Measurements from ENCODE around the gene DMBX1. TPM values are rescaled to one million over a fixed set of nuclear protein-coding genes. Genes with fewer than 3 reads are reported as not detected.

Gene DMBX1
- total and polyA plus RNA-seq, 10 donors, result not detected

- Histone ChIP-seq H3K36me3 (no peaks in the 10 kb centered on the region), H3K4me1 (peaks cover 0 to 19% (median 10%) of the 10 kb centered on the region in 6 donors), H3K4me3 (peak overlapping the region in 7 of 8 donors; percentile 22 to 70 (median 41)), H3K9me3 (no peaks in the 10 kb centered on the region), H3K27me3 (replicated peaks in 1 of 7) (peaks cover 0 to 92% (median 15%) of the 10 kb centered on the region in 7 donors), H3K27ac (peak overlapping the region in 4 of 8 donors; percentile 3 to 56 (median 50))
- DNase-seq, result peak; percentile 94
- intact Hi-C loops (cut with DNase I; ENCODE audit: low total_unique reads), result no loop called here
- TF ChIP-seq CTCF (IDR thresholded peaks at IDR 0.05 in 8 of 11, conservative IDR thresholded peaks at IDR 0.05 in 3 of 11) (peak in 10 of 11 experiments; percentile 12 to 79 (median 58)), POLR2AphosphoS5 (IDR thresholded peaks at IDR 0.05) (peak in 2 of 3 donors; percentile 7 to 30), POLR2A (IDR thresholded peaks at IDR 0.05) (no peak)
- 0 to 2% (median 1%) methylated on average over 26 to 31 of the region's 31 CpGs for WGBS, 5 donors
Observed at GRCh38 chr1:46532498-46533178, 43.0 kb downstream of the DMBX1 start.

- H3K4me3 ChIP-seq, result peak overlapping the region in 7 of 8 donors; percentile 22 to 70 (median 41)
- no peaks in the 10 kb centered on the region for H3K9me3 ChIP-seq
- peak overlapping the region in 4 of 8 donors; percentile 3 to 56 (median 50) for H3K27ac ChIP-seq
- DNase-seq, result peak; percentile 82
- WGBS, 5 donors, result 4 to 38% (median 5%) methylated on average over 6 to 71 of the region's 71 CpGs
- TF ChIP-seq POLR2AphosphoS5 (IDR thresholded peaks at IDR 0.05) (no peak), POLR2A (IDR thresholded peaks at IDR 0.05) (no peak), CTCF (IDR thresholded peaks at IDR 0.05 in 8 of 11, conservative IDR thresholded peaks at IDR 0.05 in 3 of 11) (no peak)
- intact Hi-C loops (cut with DNase I; ENCODE audit: low total_unique reads), result no loop called here
- peaks cover 0 to 93% (median 15%) of the 10 kb centered on the region in 7 donors for H3K27me3 ChIP-seq (replicated peaks in 1 of 7)
- H3K36me3 ChIP-seq, result no peaks in the 10 kb centered on the region
- H3K4me1 ChIP-seq, result peaks cover 0 to 18% (median 10%) of the 10 kb centered on the region in 6 donors
Observed at GRCh38 chr1:46533179-46533864, 43.7 kb downstream of the DMBX1 start.

GRCh38 chr1:46535063-46535462, 45.4 kb downstream of the DMBX1 start:
- Histone ChIP-seq H3K9me3 (no peaks in the 10 kb centered on the region), H3K4me3 (no peak overlapping the region), H3K36me3 (no peaks in the 10 kb centered on the region), H3K27me3 (replicated peaks in 1 of 7) (peaks cover 0 to 88% (median 14%) of the 10 kb centered on the region in 7 donors), H3K4me1 (peaks cover 0 to 18% (median 10%) of the 10 kb centered on the region in 6 donors), H3K27ac (no peak overlapping the region)
- intact Hi-C loops (cut with DNase I; ENCODE audit: low total_unique reads), result no loop called here
- 42 to 71% (median 60%) methylated on average over 2 of the region's 2 CpGs for WGBS, 5 donors
- no peak for TF ChIP-seq POLR2A (IDR thresholded peaks at IDR 0.05)
- TF ChIP-seq CTCF (IDR thresholded peaks at IDR 0.05 in 8 of 11, conservative IDR thresholded peaks at IDR 0.05 in 3 of 11), result peak in 2 of 11 experiments; percentile 11 to 18
- DNase-seq, result no peak

GRCh38 chr1:46536527-46536926, 46.9 kb downstream of the DMBX1 start:
- WGBS, 5 donors, result 89 to 97% (median 96%) methylated on average over 1 of the region's 1 CpG
- H3K9me3 ChIP-seq, result no peaks in the 10 kb centered on the region
- H3K27ac ChIP-seq, result no peak overlapping the region
- DNase-seq, result no peak
- TF ChIP-seq POLR2A (IDR thresholded peaks at IDR 0.05) (no peak), CTCF (IDR thresholded peaks at IDR 0.05 in 8 of 11, conservative IDR thresholded peaks at IDR 0.05 in 3 of 11) (no peak), POLR2AphosphoS5 (IDR thresholded peaks at IDR 0.05) (no peak)
- peaks cover 0 to 82% (median 10%) of the 10 kb centered on the region in 7 donors for H3K27me3 ChIP-seq (replicated peaks in 1 of 7)
- no peaks in the 10 kb centered on the region for H3K36me3 ChIP-seq
- H3K4me3 ChIP-seq, result no peak overlapping the region
- H3K4me1 ChIP-seq, result peaks cover 0 to 18% (median 10%) of the 10 kb centered on the region in 6 donors
- intact Hi-C loops (cut with DNase I; ENCODE audit: low total_unique reads), result no loop called here
